Skeletal muscle tissue (tissue), 4 donors: Measurements from ENCODE around the gene PGAP1. TPM values are rescaled to one million over a fixed set of nuclear protein-coding genes. Genes with fewer than 3 reads are reported as not detected.

Experiments
- H3K27ac ChIP-seq: one replicate; pipeline ENCODE4 v1.7.0; 2013; ENCODE audit warnings: mild to moderate bottlenecking, low read depth, low read length, inconsistent platforms
- H3K27me3 ChIP-seq, 3 donors: one replicate each; pipeline ENCODE4 v1.7.0; 2013; ENCODE audit warnings: low read length in 3 of 3; ENCODE audit not compliant: control insufficient read depth in 3 of 3, insufficient read depth in 3 of 3
- H3K36me3 ChIP-seq, 3 donors: one replicate each; pipeline ENCODE4 v1.7.0; 2013; ENCODE audit warnings: low read length in 3 of 3; ENCODE audit not compliant: control insufficient read depth in 3 of 3, insufficient read depth in 3 of 3
- H3K4me1 ChIP-seq, 3 donors: one replicate each; pipeline ENCODE4 v1.7.0; 2013; ENCODE audit warnings: low read length in 3 of 3, mild to moderate bottlenecking in 3 of 3; ENCODE audit not compliant: control insufficient read depth in 3 of 3, insufficient read depth in 3 of 3
- H3K4me3 ChIP-seq, 3 donors: one replicate each; pipeline ENCODE4 v1.7.0; 2013; ENCODE audit warnings: low read length in 3 of 3
- H3K9ac ChIP-seq, 3 donors: one replicate each; pipeline ENCODE4 v1.7.0; 2013; ENCODE audit warnings: low read length in 3 of 3, mild to moderate bottlenecking in 3 of 3, moderate library complexity in 2 of 3, low read depth in 1 of 3
- H3K9me3 ChIP-seq, 3 donors: one replicate each; pipeline ENCODE4 v1.7.0; 2013; ENCODE audit warnings: low read length in 3 of 3; ENCODE audit not compliant: control insufficient read depth in 3 of 3
- total RNA-seq: library from RNA; depleted of rRNA; stranded (reverse); fragments of >200 nt; gene quantifications from one replicate; pipeline ENCODE4 v1.2.3, GENCODE V29; 2014
- donor health status: Osteomylitis.

PGAP1 gene
- total RNA-seq, 1 donor from 2014 or later = 24.0 TPM

- H3K9me3 ChIP-seq = no peaks in the 10 kb centered on the region
- no peak overlapping the region for H3K4me3 ChIP-seq
- H3K4me1 ChIP-seq = no peaks in the 10 kb centered on the region
- H3K9ac ChIP-seq = no peak overlapping the region
- no peaks in the 10 kb centered on the region for H3K36me3 ChIP-seq
- H3K27ac ChIP-seq = no peak overlapping the region
- no peaks in the 10 kb centered on the region for H3K27me3 ChIP-seq
Measured at GRCh38 chr2:196952936-196953335, 26.4 kb upstream of the PGAP1 start.

GRCh38 chr2:196951973-196952372, 25.5 kb upstream of the PGAP1 start:
- Histone ChIP-seq H3K4me3 (no peak overlapping the region), H3K4me1 (no peaks in the 10 kb centered on the region), H3K9ac (no peak overlapping the region), H3K27me3 (no peaks in the 10 kb centered on the region), H3K36me3 (no peaks in the 10 kb centered on the region), H3K27ac (no peak overlapping the region), H3K9me3 (no peaks in the 10 kb centered on the region)

DNA sequence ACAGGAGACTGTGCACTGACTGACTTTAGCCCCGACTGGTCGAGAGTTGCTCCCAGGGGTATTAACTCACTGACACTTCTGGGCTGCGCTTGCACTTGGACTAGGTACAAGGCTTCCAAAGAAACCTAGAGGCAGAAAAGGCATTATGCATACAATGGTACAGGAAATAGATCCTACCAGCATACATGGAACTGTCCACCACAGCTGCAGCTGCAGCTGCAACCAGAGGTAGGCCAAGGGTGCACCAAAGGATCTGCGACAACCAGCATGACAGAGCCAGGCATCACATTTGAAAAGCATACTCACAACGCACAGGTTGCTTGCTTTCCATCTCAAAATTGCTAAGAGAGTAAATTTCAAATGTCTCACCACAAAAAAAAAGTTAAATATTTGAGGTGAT, 22.6 kb upstream of the PGAP1 start:
- no peaks in the 10 kb centered on the region for H3K27me3 ChIP-seq
- no peak overlapping the region for H3K9ac ChIP-seq
- no peak overlapping the region for H3K4me3 ChIP-seq
- no peaks in the 10 kb centered on the region for H3K36me3 ChIP-seq
- H3K27ac ChIP-seq = no peak overlapping the region
- H3K4me1 ChIP-seq = no peaks in the 10 kb centered on the region
- no peaks in the 10 kb centered on the region for H3K9me3 ChIP-seq

- H3K9ac ChIP-seq = no peak overlapping the region
- no peaks in the 10 kb centered on the region for H3K9me3 ChIP-seq
- peaks cover 0 to 7% (median 0%) of the 10 kb centered on the region in 3 donors for H3K4me1 ChIP-seq
- no peak overlapping the region for H3K4me3 ChIP-seq
- no peak overlapping the region for H3K27ac ChIP-seq
- H3K36me3 ChIP-seq = no peaks in the 10 kb centered on the region
- H3K27me3 ChIP-seq = no peaks in the 10 kb centered on the region
Measured at GRCh38 chr2:196944570-196944969, 18.1 kb upstream of the PGAP1 start.

DNA sequence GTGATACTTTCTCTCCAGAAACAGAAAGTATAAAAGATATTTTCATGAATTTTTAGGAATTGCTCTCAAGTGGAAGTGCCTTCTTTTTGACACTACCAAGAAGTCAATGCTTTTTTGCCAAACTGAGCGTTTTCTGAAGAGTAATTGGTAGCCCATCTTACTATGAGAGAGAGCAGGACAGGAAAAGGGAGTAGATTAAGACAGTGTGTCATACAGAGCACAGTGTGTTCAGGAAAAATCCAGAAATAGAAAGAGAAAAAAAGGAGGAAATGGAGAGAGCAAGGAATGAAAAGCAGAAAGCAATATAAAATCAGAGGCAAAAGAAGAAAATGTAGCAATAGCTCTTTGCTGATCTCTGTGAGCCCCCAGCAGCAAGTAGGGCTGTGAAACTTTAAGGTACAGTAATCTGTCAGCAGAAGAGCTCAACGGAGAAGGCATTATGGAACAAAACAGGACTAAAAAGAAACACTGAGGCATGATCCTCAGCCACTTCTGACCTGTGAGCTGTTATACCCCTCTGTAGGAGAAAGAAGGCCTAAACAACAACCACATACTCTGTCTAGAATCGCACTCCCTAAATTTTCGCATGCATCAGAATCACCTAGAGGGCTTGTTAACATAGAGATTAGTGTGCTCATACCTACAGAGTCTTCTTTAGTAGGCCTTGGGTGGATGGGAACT, 15.0 kb upstream of the PGAP1 start:
- no peak overlapping the region for H3K4me3 ChIP-seq
- no peak overlapping the region for H3K27ac ChIP-seq
- no peaks in the 10 kb centered on the region for H3K9me3 ChIP-seq
- no peaks in the 10 kb centered on the region for H3K36me3 ChIP-seq
- H3K9ac ChIP-seq = peak overlapping the region in 2 of 3 donors; percentile 17 to 50
- peaks cover 0 to 7% (median 0%) of the 10 kb centered on the region in 3 donors for H3K4me1 ChIP-seq
- no peaks in the 10 kb centered on the region for H3K27me3 ChIP-seq

- Histone ChIP-seq H3K9me3 (no peaks in the 10 kb centered on the region), H3K4me3 (no peak overlapping the region), H3K27ac (no peak overlapping the region), H3K36me3 (no peaks in the 10 kb centered on the region), H3K27me3 (no peaks in the 10 kb centered on the region), H3K9ac (no peak overlapping the region), H3K4me1 (peaks cover 0 to 7% (median 0%) of the 10 kb centered on the region in 3 donors)
Measured at GRCh38 chr2:196939371-196939770, 12.9 kb upstream of the PGAP1 start.

DNA sequence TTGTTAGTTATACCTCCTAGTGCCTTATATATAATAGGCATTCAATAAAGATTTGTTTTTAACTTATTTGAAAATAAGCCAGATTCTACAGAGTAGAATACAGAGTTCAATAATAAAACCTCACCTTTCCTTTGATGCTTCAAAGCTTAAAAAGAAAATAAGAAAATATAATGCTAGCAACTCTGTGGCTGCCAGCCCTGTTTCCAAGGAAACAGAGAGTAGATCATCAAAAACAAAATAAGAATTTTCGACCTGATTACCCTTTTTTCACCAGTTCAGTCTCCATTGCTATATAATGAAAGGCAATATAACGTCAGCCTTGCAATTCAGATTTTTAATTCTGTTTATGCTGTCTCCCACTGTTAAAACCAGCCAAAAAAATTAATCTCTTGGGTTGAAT, 8.9 kb upstream of the PGAP1 start:
- H3K27ac ChIP-seq = no peak overlapping the region
- H3K36me3 ChIP-seq = no peaks in the 10 kb centered on the region
- no peaks in the 10 kb centered on the region for H3K27me3 ChIP-seq
- no peaks in the 10 kb centered on the region for H3K4me1 ChIP-seq
- no peaks in the 10 kb centered on the region for H3K9me3 ChIP-seq
- no peak overlapping the region for H3K9ac ChIP-seq
- no peak overlapping the region for H3K4me3 ChIP-seq

DNA sequence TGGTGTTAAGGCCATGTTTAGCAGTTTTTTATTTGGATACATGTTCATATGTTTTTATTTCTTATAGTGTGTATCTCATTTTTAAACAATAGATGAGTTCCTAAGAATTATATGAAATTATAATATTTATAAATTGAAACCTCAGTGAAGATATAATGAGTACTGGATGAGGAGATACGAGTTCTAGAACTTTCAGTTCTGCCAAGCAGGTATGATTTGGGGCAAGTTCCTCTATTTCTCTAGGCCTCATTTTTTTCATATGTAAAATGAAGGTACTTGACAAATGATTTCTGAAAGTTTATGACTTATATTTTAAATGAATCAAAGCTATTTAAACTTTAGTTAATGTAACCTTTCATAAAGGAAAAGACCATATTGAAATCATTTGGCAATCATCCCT, 8.2 kb upstream of the PGAP1 start:
- Histone ChIP-seq H3K4me1 (no peaks in the 10 kb centered on the region), H3K27ac (no peak overlapping the region), H3K4me3 (no peak overlapping the region), H3K27me3 (no peaks in the 10 kb centered on the region), H3K9me3 (no peaks in the 10 kb centered on the region), H3K9ac (no peak overlapping the region), H3K36me3 (no peaks in the 10 kb centered on the region)

DNA sequence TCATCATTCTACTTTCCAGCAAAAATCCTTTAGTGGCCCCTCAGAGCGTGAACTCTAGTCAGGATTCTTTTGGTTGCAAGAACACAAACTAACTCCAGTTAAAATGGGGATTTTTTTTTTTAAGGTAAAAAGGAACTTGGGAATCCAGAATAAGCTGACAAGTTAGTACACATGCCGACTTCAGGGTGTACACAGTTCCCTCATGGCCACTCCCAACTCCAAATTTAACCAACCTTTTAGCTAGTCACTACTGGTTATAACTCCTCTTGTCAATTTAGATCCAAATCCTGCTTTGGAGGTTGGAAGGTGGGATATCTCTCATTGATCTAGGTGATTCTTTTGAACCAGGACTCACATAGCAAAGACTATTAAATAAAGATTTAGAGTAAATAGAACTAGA, 5.0 kb upstream of the PGAP1 start:
- Histone ChIP-seq H3K27me3 (no peaks in the 10 kb centered on the region), H3K9ac (no peak overlapping the region), H3K27ac (no peak overlapping the region), H3K4me1 (peaks cover 3 to 9% (median 5%) of the 10 kb centered on the region in 3 donors), H3K9me3 (no peaks in the 10 kb centered on the region), H3K36me3 (no peaks in the 10 kb centered on the region), H3K4me3 (no peak overlapping the region)

DNA sequence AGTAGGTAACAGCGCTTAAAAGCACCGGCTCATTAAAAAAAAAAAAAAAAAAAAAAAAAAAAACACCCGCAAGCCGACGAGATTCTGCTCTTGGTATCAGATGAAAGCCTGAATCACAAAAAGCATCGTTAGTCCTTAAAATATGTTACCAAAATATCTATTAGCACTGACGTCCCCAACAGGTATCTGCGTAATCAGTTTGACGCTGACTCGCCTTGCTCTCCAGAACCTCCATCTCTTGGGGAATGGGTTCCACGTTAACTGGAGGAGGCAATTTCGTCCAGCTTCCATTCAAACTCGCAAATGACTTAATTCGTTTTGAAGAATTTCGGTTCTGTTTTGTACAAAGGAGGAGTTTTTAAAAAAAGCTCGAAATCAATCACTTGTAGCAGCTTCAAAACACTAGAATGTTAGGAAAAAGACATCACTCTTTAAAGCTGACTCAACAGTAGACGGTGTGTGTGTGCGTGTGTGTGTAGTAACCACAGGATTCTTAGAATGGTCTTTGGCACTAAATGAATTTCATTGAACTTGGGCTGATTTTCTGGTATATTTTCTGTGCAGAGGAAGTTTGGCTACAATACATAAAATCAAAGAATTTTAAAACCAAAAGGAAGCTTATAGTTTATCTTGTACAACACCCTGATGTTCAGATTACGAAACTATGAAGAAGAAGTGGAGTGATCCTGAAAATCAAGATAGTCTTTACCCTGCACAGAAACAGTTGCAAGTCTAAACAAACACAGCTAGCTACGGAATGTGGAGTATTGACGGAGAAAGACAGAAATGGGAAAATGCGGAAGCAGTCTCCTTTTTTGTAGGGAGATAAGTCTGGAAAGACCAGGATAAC, 1.1 kb upstream of the PGAP1 start:
- Histone ChIP-seq H3K27me3 (no peaks in the 10 kb centered on the region), H3K9ac (peak overlapping the region; percentile 87 to 94 (median 88)), H3K9me3 (no peaks in the 10 kb centered on the region), H3K36me3 (no peaks in the 10 kb centered on the region), H3K4me3 (peak overlapping the region; percentile 91 to 96 (median 94)), H3K27ac (peak overlapping the region; percentile 84), H3K4me1 (peaks cover 6 to 19% (median 9%) of the 10 kb centered on the region in 3 donors)
